SJCRH30 (cell line): ENCODE data around the gene SNCA. TPM values are rescaled to one million over a fixed set of nuclear protein-coding genes. Genes with fewer than 3 reads are reported as not detected.

Experiments used
- DNase-seq, 2 experiments: peaks; one replicate each; pipeline ENCODE4 v3.0.0-alpha.2; 2015 to 2020
- H3K27ac ChIP-seq: fragments of 250-450 bp; sonication (Bioruptor Pico); 2 replicates; pipeline ENCODE4 v1.5.1; 2020; ENCODE audit warnings: mild to moderate bottlenecking, moderate library complexity
- H3K27me3 ChIP-seq: fragments of 250-450 bp; sonication (Bioruptor Pico); 2 replicates; pipeline ENCODE4 v1.5.1; 2020; ENCODE audit warnings: mild to moderate bottlenecking, moderate library complexity
- H3K36me3 ChIP-seq: fragments of 250-450 bp; sonication (Bioruptor Pico); 2 replicates; pipeline ENCODE4 v1.5.1; 2020; ENCODE audit warnings: mild to moderate bottlenecking, moderate library complexity
- H3K4me1 ChIP-seq: fragments of 250-450 bp; sonication (Bioruptor Pico); 2 replicates; pipeline ENCODE4 v1.5.1; 2020; ENCODE audit warnings: mild to moderate bottlenecking, moderate library complexity
- H3K4me3 ChIP-seq: fragments of 250-450 bp; sonication (Bioruptor Pico); 2 replicates; pipeline ENCODE4 v1.5.1; 2020; ENCODE audit warnings: mild to moderate bottlenecking, moderate library complexity
- H3K9me3 ChIP-seq: fragments of 250-450 bp; sonication (Bioruptor Pico); replicated peaks from 2 replicates; pipeline ENCODE4 v1.5.1; 2020; ENCODE audit warnings: mild to moderate bottlenecking, moderate library complexity
- total RNA-seq: library from RNA; depleted of rRNA; stranded (reverse); fragments of >200 nt; shearing (Covaris generic); gene quantifications from 2 replicates; pipeline ENCODE4 v1.2.3, GENCODE V29; 2014; rRNA removed

SNCA gene
- total RNA-seq, 1 experiment from 2014 or later: 46.6 TPM

DNA sequence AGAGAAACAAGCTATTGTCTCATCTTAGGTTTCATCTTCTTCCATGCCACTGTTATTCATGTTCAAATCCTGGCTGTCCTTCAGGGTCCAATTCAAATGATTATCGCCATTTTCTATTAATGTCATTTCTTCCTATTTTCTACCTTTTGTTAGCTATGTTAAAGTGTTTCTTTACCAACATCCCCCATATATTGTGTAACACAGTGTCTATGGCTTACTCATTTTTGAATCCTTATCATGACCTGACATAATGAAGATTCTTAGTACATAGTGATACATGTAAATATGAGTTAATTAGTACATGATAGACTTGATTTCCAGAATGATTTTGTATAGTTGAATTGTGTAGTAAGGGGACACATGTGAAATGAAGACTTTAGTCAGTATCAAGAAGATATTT lies 152.4 kb downstream of the SNCA start:
- Histone ChIP-seq H3K27ac (no peak overlapping the region), H3K9me3 (no peaks in the 10 kb centered on the region), H3K4me3 (no peak overlapping the region), H3K27me3 (no peaks in the 10 kb centered on the region), H3K4me1 (0 out of 2 replicates have a peak, but pooled peaks cover 5% of the 10 kb centered on the region), H3K36me3 (no peaks in the 10 kb centered on the region)
- DNase-seq: no peak

- DNase-seq: no peak
- Histone ChIP-seq H3K27ac (no peak overlapping the region), H3K27me3 (no peaks in the 10 kb centered on the region), H3K9me3 (no peaks in the 10 kb centered on the region), H3K4me1 (0 out of 2 replicates have a peak, but pooled peaks cover 5% of the 10 kb centered on the region), H3K36me3 (no peaks in the 10 kb centered on the region), H3K4me3 (no peak overlapping the region)
These were observed 154.2 kb downstream of the SNCA start for GRCh38 chr4:89682808-89683207.

GRCh38 chr4:89681671-89682070 lies 155.3 kb downstream of the SNCA start:
- no peaks in the 10 kb centered on the region for H3K36me3 ChIP-seq
- peaks cover 5% of the 10 kb centered on the region; the same call in 1 of the 2 replicates for H3K9me3 ChIP-seq
- no peak overlapping the region for H3K27ac ChIP-seq
- no peaks in the 10 kb centered on the region for H3K27me3 ChIP-seq
- no peak overlapping the region for H3K4me3 ChIP-seq
- 0 out of 2 replicates have a peak, but pooled peaks cover 5% of the 10 kb centered on the region for H3K4me1 ChIP-seq
- DNase-seq: no peak

DNA sequence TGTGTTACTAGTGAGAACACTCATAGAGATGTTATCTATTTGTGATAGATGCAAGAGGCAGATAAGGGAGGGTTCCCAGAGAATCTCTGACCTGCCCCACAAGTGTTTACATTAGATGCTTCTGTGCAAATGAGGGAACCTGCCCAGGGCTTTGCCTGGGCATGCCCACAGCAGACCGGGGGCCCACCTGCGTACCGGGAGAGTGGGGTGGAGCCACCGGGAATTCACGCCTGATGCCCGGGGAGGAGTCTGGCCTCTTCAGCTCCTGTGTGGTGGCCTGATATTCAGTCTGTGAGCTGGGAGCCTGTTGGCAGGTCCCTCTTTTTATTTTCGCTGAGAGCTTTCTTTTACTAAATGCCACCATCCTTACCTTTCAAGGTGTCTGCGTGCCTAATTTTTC lies 155.7 kb downstream of the SNCA start:
- DNase-seq: peak; percentile 12 to 17
- no peak overlapping the region for H3K4me3 ChIP-seq

DNA sequence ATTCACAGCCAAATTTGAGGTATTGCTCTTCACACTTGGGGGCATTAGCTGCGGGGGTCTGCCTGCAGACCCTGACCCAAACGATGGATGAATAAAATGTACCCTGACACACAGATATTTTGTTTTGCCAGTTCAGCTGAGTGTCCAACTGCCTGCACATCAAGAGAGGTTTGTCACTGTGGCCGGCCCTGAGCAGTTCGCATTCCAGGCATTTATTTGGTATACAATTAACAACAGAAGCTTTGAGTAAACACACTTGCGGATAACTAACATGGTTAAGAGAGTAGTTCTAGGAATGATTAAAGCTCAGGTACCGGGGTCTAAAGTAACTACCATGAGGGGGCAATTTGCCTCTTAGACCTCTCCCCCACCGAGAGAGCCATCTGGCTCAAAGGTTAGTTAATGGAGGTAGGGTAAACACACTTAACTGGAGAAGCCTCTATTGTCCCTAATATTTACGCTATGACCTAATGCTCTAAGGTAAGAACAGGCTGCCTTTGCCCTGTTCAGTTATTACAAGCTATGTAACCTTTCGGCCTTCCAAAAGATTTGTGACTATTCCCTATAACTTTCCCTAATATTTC lies 162.0 kb downstream of the SNCA start:
- no peaks in the 10 kb centered on the region for H3K36me3 ChIP-seq

More for the DNA sequence above, 155.7 kb downstream of the SNCA start:
- H3K4me1 ChIP-seq: 0 out of 2 replicates have a peak, but pooled peaks cover 5% of the 10 kb centered on the region
- H3K27me3 ChIP-seq: no peaks in the 10 kb centered on the region
- no peaks in the 10 kb centered on the region for H3K36me3 ChIP-seq
- peaks cover 5% of the 10 kb centered on the region for H3K9me3 ChIP-seq
- no peak overlapping the region for H3K27ac ChIP-seq

More for the DNA sequence above, 162.0 kb downstream of the SNCA start:
- no peaks in the 10 kb centered on the region for H3K4me1 ChIP-seq
- H3K4me3 ChIP-seq: no peak overlapping the region
- no peak overlapping the region for H3K27ac ChIP-seq
- no peak for DNase-seq
- H3K9me3 ChIP-seq: peaks cover 5% of the 10 kb centered on the region
- no peaks in the 10 kb centered on the region for H3K27me3 ChIP-seq

Other genes starting within 250 kb of the SNCA start
- not detected in 2 replicates for gene MMRN1, start 57.7 kb upstream of the SNCA start, total RNA-seq